BLaER1 treated with 17β-estradiol and CSF1 and Interleukin-3, amounts not matched to agents 10 nM and 100 nM (cell line): ENCODE measurements around the gene GCA.

Experiments used
- H3K27ac ChIP-seq, 11 experiments: shearing (Covaris generic); formaldehyde crosslinking; 2 replicates each; pipeline ENCODE4 v1.8.1; 2022
- H3K27me3 ChIP-seq, 11 experiments: shearing (Covaris generic); formaldehyde crosslinking; 2 replicates each; pipeline ENCODE4 v1.8.1; 2022
- H3K36me3 ChIP-seq, 11 experiments: shearing (Covaris generic); formaldehyde crosslinking; 2 replicates each; pipeline ENCODE4 v1.8.1; 2022
- H3K4me1 ChIP-seq, 10 experiments: shearing (Covaris generic); formaldehyde crosslinking; 2 replicates each; pipeline ENCODE4 v1.8.1; 2022
- H3K4me2 ChIP-seq, 11 experiments: shearing (Covaris generic); formaldehyde crosslinking; 2 replicates each; pipeline ENCODE4 v1.8.1; 2022
- H3K4me3 ChIP-seq, 10 experiments: shearing (Covaris generic); formaldehyde crosslinking; 2 replicates each; pipeline ENCODE4 v1.8.1; 2022
- H3K9ac ChIP-seq, 11 experiments: shearing (Covaris generic); formaldehyde crosslinking; 2 replicates each; pipeline ENCODE4 v1.8.1; 2022
- H3K9me3 ChIP-seq, 11 experiments: shearing (Covaris generic); formaldehyde crosslinking; replicated peaks in 1 of 11; 2 replicates each; pipeline ENCODE4 v1.8.1; 2022
- H4K20me1 ChIP-seq, 11 experiments: shearing (Covaris generic); formaldehyde crosslinking; 2 replicates each; pipeline ENCODE4 v1.8.1; 2022
- Cebpa-rat ChIP-seq, 11 experiments: shearing (Covaris generic); IDR thresholded peaks; 2 replicates each; pipeline ENCODE4 v1.8.1; 2022

Gene GCA

DNA sequence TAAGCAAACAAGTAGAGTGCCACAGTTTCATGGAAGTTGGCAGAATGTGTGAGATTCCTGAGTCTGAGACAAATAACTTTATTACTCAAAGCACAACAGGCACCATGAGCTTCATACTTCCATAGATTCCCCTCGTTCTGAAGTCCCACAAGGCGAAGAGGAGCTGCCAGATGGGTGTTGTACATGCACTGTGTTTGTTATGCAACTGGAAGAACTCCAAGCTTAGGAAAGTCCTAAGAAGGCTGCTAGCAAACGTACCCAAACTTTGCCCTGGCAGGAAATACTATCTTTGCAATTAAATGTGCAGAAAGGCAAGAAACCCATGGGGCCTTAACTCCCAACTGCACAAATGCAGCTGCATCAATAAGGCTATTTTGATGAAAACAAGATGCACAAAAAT, 1.6 kb upstream of the GCA start:
- peaks cover 7 to 35% (median 14%) of the 10 kb centered on the region in 10 experiments; a peak in 14 of 20 replicates for H3K4me1 ChIP-seq
- no peak for TF ChIP-seq Cebpa-rat (IDR thresholded peaks at IDR 0.05)
- no peaks in the 10 kb centered on the region for H4K20me1 ChIP-seq
- no peak overlapping the region for H3K27ac ChIP-seq
- H3K9me3 ChIP-seq, result peaks cover 0 to 4% (median 0%) of the 10 kb centered on the region in 11 experiments; a peak in 3 of 22 replicates
- H3K9ac ChIP-seq, result no peak overlapping the region
- H3K36me3 ChIP-seq, result no peaks in the 10 kb centered on the region
- H3K4me3 ChIP-seq, result no peak overlapping the region
- no peaks in the 10 kb centered on the region for H3K27me3 ChIP-seq
- H3K4me2 ChIP-seq, result peak overlapping the region in 8 of 11 experiments; percentile 23 to 88 (median 77); a peak in 11 of 22 replicates

GRCh38 chr2:162342841-162343240, 1.1 kb upstream of the GCA start:
- H3K4me3 ChIP-seq, result no peak overlapping the region
- peaks cover 7 to 35% (median 14%) of the 10 kb centered on the region in 10 experiments; a peak in 14 of 20 replicates for H3K4me1 ChIP-seq
- no peak overlapping the region; a peak in 1 of 22 replicates for H3K27ac ChIP-seq
- no peaks in the 10 kb centered on the region; a peak in 1 of 22 replicates for H3K36me3 ChIP-seq
- H4K20me1 ChIP-seq, result no peaks in the 10 kb centered on the region
- no peak for TF ChIP-seq Cebpa-rat (IDR thresholded peaks at IDR 0.05)
- peaks cover 0 to 4% (median 0%) of the 10 kb centered on the region in 11 experiments; a peak in 3 of 22 replicates for H3K9me3 ChIP-seq
- peak overlapping the region in 10 of 11 experiments; percentile 23 to 88 (median 79); a peak in 13 of 22 replicates for H3K4me2 ChIP-seq
- no peaks in the 10 kb centered on the region for H3K27me3 ChIP-seq
- no peak overlapping the region for H3K9ac ChIP-seq

GRCh38 chr2:162343492-162343823, 474 bp upstream of the GCA start:
- no peak for TF ChIP-seq Cebpa-rat (IDR thresholded peaks at IDR 0.05)
- Histone ChIP-seq H4K20me1 (no peaks in the 10 kb centered on the region), H3K4me2 (peak overlapping the region; percentile 69 to 93 (median 80)), H3K27ac (no peak overlapping the region; a peak in 2 of 22 replicates), H3K36me3 (no peaks in the 10 kb centered on the region; a peak in 1 of 22 replicates), H3K9me3 (peaks cover 0 to 4% (median 0%) of the 10 kb centered on the region in 11 experiments; a peak in 3 of 22 replicates), H3K4me1 (peaks cover 7 to 35% (median 14%) of the 10 kb centered on the region in 10 experiments; a peak in 14 of 20 replicates), H3K9ac (no peak overlapping the region), H3K4me3 (peak overlapping the region; percentile 63 to 84 (median 74)), H3K27me3 (no peaks in the 10 kb centered on the region)

- TF ChIP-seq Cebpa-rat (IDR thresholded peaks at IDR 0.05), result no peak
- Histone ChIP-seq H3K4me1 (peaks cover 7 to 35% (median 14%) of the 10 kb centered on the region in 10 experiments; a peak in 14 of 20 replicates), H4K20me1 (peaks cover 0 to 4% (median 0%) of the 10 kb centered on the region in 11 experiments; a peak in 1 of 22 replicates), H3K4me3 (peak overlapping the region; percentile 63 to 84 (median 74)), H3K36me3 (peaks cover 0 to 3% (median 0%) of the 10 kb centered on the region in 11 experiments; a peak in 2 of 22 replicates), H3K9me3 (peaks cover 0 to 4% (median 0%) of the 10 kb centered on the region in 11 experiments; a peak in 3 of 22 replicates), H3K27ac (peak overlapping the region; percentile 38 to 92 (median 78); a peak in 21 of 22 replicates), H3K4me2 (peak overlapping the region; percentile 69 to 93 (median 80)), H3K27me3 (no peaks in the 10 kb centered on the region), H3K9ac (peak overlapping the region; percentile 70 to 89 (median 78))
Observed at GRCh38 chr2:162344617-162344950, 652 bp downstream of the GCA start.

DNA sequence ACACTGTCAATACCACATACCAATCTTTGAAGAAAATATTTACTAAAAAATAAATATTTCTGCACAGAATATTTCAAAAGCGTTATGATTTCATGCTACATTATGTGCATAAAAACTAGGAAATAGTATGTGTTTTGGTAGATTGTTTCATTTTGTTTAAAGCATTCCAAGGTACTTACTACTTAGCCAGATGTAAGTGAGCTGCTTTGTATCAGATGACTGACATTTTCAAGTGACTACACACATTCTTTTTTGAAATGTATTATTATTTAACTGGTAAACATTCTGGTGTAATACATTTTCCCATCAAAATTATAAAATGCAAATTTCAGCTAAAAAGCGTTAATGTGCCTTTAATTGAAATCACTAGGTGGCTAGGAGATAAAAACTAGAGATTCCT, 21.5 kb downstream of the GCA start:
- H3K9me3 ChIP-seq, result no peaks in the 10 kb centered on the region

DNA sequence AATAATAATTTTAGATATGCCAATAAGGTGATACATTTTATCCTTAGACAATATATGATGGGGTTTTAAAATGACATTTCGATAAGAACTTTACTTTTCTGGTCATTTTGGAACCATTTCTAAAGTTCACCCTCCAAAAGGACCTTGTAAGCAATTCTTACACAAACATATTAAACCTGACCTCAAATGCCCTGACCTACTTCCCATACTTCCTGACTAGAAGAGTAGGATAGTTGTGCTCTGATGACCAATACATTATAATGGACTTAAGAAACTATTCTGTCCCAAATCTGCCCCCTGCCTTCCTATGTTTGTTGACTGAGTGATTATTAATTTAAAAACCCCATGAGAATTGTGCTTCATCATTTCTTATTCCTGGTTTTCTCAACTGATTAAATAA, 24.6 kb downstream of the GCA start:
- Histone ChIP-seq H3K9ac (no peak overlapping the region), H4K20me1 (no peaks in the 10 kb centered on the region), H3K4me1 (peaks cover 0 to 17% (median 3%) of the 10 kb centered on the region in 10 experiments; a peak in 9 of 20 replicates), H3K27me3 (no peaks in the 10 kb centered on the region), H3K4me2 (peak overlapping the region in 2 of 11 experiments; percentile 62 to 67; a peak in 4 of 22 replicates), H3K27ac (no peak overlapping the region), H3K4me3 (no peak overlapping the region), H3K9me3 (no peaks in the 10 kb centered on the region), H3K36me3 (no peaks in the 10 kb centered on the region)
- TF ChIP-seq Cebpa-rat (IDR thresholded peaks at IDR 0.05), result no peak

More for the DNA sequence above, 21.5 kb downstream of the GCA start:
- no peak overlapping the region for H3K4me3 ChIP-seq
- no peak overlapping the region for H3K27ac ChIP-seq
- no peak overlapping the region for H3K4me2 ChIP-seq
- peaks cover 0 to 17% (median 3%) of the 10 kb centered on the region in 10 experiments; a peak in 9 of 20 replicates for H3K4me1 ChIP-seq
- no peaks in the 10 kb centered on the region for H4K20me1 ChIP-seq
- H3K36me3 ChIP-seq, result peaks cover 0 to 6% (median 0%) of the 10 kb centered on the region in 11 experiments; a peak in 2 of 22 replicates
- no peaks in the 10 kb centered on the region for H3K27me3 ChIP-seq
- no peak overlapping the region for H3K9ac ChIP-seq
- TF ChIP-seq Cebpa-rat (IDR thresholded peaks at IDR 0.05), result no peak

DNA sequence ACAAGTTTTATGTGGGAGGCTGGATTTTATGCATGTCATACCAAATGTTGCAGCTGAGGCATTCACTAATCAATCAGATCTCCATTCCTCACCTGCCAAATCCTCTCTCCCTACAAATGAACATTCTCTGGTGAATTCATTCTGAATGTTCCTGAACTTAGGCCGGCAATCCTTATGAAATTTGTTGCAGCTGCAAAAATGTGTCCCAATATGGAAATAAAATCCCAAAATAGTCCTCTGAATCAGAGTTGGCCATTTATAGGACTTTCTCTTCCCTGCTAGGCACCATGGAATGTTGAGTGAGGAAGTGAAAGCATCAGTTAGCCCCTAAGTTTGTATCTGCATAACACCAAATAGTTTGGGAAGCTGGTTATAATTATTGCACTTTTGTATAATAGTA, 25.6 kb downstream of the GCA start:
- Histone ChIP-seq H3K36me3 (no peaks in the 10 kb centered on the region), H3K9ac (no peak overlapping the region), H3K4me3 (no peak overlapping the region), H3K4me2 (peak overlapping the region in 5 of 11 experiments; percentile 24 to 67 (median 59); a peak in 8 of 22 replicates), H3K27me3 (no peaks in the 10 kb centered on the region), H3K4me1 (peaks cover 0 to 17% (median 3%) of the 10 kb centered on the region in 10 experiments; a peak in 9 of 20 replicates), H4K20me1 (no peaks in the 10 kb centered on the region), H3K27ac (no peak overlapping the region), H3K9me3 (no peaks in the 10 kb centered on the region)
- TF ChIP-seq Cebpa-rat (IDR thresholded peaks at IDR 0.05), result no peak

GRCh38 chr2:162370931-162371330, 27.0 kb downstream of the GCA start:
- Histone ChIP-seq H3K4me1 (peaks cover 0 to 17% (median 3%) of the 10 kb centered on the region in 10 experiments; a peak in 9 of 20 replicates), H3K4me3 (no peak overlapping the region), H4K20me1 (no peaks in the 10 kb centered on the region), H3K9ac (no peak overlapping the region), H3K27ac (no peak overlapping the region), H3K36me3 (no peaks in the 10 kb centered on the region), H3K4me2 (no peak overlapping the region), H3K9me3 (no peaks in the 10 kb centered on the region), H3K27me3 (no peaks in the 10 kb centered on the region)
- TF ChIP-seq Cebpa-rat (IDR thresholded peaks at IDR 0.05), result no peak

DNA sequence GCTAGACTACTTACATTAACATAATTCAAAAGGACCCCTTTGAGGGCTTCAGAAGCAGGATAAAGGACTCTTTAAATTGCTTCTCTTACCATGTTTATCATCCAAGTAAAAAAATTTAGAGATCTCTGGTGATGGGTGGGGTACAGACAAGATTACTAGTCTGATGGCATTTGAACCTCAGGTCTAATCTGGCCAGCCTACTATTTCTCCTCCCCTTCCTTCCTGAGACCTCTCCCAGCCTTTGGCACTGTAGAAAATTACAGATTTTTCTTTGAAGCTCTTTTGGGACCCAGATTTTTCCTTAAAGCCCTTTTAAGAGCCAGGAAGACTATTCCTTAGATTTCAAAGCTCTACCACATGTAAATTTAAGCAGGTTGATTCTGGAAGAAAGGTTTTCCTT, 28.9 kb downstream of the GCA start:
- Histone ChIP-seq H3K4me2 (no peak overlapping the region), H3K27ac (no peak overlapping the region), H3K27me3 (no peaks in the 10 kb centered on the region), H3K9ac (no peak overlapping the region), H4K20me1 (no peaks in the 10 kb centered on the region), H3K4me3 (no peak overlapping the region), H3K36me3 (no peaks in the 10 kb centered on the region), H3K4me1 (peaks cover 0 to 17% (median 3%) of the 10 kb centered on the region in 10 experiments; a peak in 9 of 20 replicates), H3K9me3 (no peaks in the 10 kb centered on the region)
- no peak for TF ChIP-seq Cebpa-rat (IDR thresholded peaks at IDR 0.05)
